ENCODE measurements around the gene CAMK4.

DNA sequence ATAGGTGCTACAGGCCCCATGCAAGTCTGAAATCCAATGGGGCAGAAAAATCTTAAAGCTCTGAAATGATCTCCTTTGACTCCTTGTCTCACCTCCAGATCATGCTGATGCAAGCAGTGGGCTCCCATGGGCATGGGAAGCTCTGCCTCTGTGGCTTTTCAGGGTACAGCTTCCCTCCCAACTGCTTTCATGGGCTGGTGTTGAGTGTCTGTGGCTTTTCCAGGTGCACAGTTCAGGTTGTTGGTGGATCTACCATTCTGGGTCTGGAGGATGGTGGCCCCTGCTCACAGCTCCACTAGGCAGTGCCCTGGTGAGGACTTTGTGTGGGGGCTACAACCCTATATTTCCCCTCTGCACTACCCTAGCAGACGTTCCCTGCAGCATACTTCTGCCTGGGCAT lies 184.6 kb downstream of the CAMK4 start:
- TF ChIP-seq, protein P1, sequence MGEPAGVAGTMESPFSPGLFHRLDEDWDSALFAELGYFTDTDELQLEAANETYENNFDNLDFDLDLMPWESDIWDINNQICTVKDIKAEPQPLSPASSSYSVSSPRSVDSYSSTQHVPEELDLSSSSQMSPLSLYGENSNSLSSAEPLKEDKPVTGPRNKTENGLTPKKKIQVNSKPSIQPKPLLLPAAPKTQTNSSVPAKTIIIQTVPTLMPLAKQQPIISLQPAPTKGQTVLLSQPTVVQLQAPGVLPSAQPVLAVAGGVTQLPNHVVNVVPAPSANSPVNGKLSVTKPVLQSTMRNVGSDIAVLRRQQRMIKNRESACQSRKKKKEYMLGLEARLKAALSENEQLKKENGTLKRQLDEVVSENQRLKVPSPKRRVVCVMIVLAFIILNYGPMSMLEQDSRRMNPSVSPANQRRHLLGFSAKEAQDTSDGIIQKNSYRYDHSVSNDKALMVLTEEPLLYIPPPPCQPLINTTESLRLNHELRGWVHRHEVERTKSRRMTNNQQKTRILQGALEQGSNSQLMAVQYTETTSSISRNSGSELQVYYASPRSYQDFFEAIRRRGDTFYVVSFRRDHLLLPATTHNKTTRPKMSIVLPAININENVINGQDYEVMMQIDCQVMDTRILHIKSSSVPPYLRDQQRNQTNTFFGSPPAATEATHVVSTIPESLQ (CRISPR knock-in tag; IDR thresholded peaks at IDR 0.05), result no peak
- no peak for TF ChIP-seq TEAD4 (CRISPR knock-in tag; IDR thresholded peaks at IDR 0.05)
- no peak for TF ChIP-seq SP1 (CRISPR knock-in tag; conservative IDR thresholded peaks at IDR 0.05)
- TF ChIP-seq, protein P2, sequence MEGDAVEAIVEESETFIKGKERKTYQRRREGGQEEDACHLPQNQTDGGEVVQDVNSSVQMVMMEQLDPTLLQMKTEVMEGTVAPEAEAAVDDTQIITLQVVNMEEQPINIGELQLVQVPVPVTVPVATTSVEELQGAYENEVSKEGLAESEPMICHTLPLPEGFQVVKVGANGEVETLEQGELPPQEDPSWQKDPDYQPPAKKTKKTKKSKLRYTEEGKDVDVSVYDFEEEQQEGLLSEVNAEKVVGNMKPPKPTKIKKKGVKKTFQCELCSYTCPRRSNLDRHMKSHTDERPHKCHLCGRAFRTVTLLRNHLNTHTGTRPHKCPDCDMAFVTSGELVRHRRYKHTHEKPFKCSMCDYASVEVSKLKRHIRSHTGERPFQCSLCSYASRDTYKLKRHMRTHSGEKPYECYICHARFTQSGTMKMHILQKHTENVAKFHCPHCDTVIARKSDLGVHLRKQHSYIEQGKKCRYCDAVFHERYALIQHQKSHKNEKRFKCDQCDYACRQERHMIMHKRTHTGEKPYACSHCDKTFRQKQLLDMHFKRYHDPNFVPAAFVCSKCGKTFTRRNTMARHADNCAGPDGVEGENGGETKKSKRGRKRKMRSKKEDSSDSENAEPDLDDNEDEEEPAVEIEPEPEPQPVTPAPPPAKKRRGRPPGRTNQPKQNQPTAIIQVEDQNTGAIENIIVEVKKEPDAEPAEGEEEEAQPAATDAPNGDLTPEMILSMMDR (IDR thresholded peaks at IDR 0.05), result no peak
- TF ChIP-seq, protein P3, sequence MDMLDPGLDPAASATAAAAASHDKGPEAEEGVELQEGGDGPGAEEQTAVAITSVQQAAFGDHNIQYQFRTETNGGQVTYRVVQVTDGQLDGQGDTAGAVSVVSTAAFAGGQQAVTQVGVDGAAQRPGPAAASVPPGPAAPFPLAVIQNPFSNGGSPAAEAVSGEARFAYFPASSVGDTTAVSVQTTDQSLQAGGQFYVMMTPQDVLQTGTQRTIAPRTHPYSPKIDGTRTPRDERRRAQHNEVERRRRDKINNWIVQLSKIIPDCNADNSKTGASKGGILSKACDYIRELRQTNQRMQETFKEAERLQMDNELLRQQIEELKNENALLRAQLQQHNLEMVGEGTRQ (CRISPR knock-in tag; IDR thresholded peaks at IDR 0.05), result no peak
- TF ChIP-seq, protein P4, sequence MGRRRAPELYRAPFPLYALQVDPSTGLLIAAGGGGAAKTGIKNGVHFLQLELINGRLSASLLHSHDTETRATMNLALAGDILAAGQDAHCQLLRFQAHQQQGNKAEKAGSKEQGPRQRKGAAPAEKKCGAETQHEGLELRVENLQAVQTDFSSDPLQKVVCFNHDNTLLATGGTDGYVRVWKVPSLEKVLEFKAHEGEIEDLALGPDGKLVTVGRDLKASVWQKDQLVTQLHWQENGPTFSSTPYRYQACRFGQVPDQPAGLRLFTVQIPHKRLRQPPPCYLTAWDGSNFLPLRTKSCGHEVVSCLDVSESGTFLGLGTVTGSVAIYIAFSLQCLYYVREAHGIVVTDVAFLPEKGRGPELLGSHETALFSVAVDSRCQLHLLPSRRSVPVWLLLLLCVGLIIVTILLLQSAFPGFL (CRISPR knock-in tag; IDR thresholded peaks at IDR 0.05; ENCODE audit: borderline replicate concordance), result no peak
- no peak for TF ChIP-seq ZNF423 (CRISPR knock-in tag; IDR thresholded peaks at IDR 0.05)
- TF ChIP-seq, protein P5, sequence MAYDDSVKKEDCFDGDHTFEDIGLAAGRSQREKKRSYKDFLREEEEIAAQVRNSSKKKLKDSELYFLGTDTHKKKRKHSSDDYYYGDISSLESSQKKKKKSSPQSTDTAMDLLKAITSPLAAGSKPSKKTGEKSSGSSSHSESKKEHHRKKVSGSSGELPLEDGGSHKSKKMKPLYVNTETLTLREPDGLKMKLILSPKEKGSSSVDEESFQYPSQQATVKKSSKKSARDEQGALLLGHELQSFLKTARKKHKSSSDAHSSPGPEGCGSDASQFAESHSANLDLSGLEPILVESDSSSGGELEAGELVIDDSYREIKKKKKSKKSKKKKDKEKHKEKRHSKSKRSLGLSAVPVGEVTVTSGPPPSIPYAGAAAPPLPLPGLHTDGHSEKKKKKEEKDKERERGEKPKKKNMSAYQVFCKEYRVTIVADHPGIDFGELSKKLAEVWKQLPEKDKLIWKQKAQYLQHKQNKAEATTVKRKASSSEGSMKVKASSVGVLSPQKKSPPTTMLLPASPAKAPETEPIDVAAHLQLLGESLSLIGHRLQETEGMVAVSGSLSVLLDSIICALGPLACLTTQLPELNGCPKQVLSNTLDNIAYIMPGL (CRISPR knock-in tag; IDR thresholded peaks at IDR 0.05), result no peak
- no peak for TF ChIP-seq ELF4 (CRISPR knock-in tag; IDR thresholded peaks at IDR 0.05; ENCODE audit: low read depth)
- no peak for TF ChIP-seq SMAD4 (CRISPR knock-in tag; IDR thresholded peaks at IDR 0.05)
- TF ChIP-seq SMAD3 (CRISPR knock-in tag; IDR thresholded peaks at IDR 0.05; ENCODE audit: borderline replicate concordance), result no peak
